ENCODE data around the gene PGM1.

The PGM1 gene

DNA sequence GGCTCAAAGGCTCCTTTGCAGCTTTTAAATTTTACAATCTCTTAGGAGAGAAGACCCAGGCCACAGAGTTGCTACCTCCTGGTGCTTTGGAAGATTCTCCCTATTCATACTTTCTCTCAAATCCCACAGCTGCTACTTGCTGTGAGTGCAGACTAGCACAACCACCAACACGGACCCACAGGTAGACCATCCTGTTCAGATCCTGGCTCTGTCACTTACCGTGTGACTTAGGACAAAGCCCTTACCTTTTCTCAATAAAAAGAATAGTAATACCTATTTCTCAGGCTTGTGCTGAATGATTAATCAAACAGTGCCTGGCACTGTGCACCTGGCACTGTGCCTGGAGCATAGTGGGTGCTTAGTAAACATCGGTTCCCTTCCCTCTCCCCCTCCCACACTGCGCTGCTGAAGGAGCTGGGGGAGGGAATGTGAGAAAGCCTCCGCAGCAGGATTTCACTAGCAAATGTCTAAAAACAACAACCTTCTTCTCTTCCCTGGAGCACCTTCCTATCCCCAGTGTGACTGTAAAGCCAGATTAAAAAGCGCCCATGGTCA is 81.7 kb downstream of the PGM1 start:
- no peak overlapping the region for H3K9ac ChIP-seq (ENCODE audit: low read length)
- H3K4me3 ChIP-seq (ENCODE audit: low read length): no peak overlapping the region

DNA sequence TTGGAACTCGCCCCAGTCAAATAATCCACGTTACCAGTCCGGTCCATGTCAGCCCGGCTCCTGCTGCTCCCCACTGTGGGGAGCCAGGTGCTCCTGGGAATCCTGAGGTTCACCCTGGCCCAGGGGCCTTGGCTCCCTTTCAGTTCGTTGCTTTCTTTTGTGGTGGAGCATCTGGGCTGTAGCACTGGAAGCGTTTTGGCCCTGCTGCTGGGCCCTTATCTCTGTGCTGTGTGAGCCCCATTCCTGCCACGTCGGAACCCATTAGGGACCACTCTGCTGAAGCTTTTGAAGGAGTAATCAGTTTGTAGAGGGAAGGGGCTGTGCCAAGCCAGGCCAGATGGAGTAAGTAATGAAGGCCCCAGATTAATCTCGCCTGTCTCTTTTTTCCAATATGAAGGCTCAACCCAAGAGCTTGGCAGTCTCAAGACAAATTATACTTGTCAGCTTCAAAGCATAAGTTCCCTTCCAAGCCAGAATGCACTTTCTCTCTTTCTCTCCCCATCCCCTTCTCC is 82.3 kb downstream of the PGM1 start:
- Histone ChIP-seq H3K4me3 (ENCODE audit: low read length) (no peak overlapping the region), H3K9me3 (ENCODE audit: control insufficient read depth, low read length) (no peaks in the 10 kb centered on the region), H3K36me3 (ENCODE audit: control insufficient read depth, insufficient read depth, low read length) (no peaks in the 10 kb centered on the region), H3K27me3 (ENCODE audit: control insufficient read depth, insufficient read depth, low read length) (no peaks in the 10 kb centered on the region), H3K4me1 (ENCODE audit: control insufficient read depth, insufficient read depth, low read length) (peaks cover 16% of the 10 kb centered on the region), H3K9ac (ENCODE audit: low read length) (no peak overlapping the region)

More for the DNA sequence above, 81.7 kb downstream of the PGM1 start:
- Histone ChIP-seq H3K4me1 (ENCODE audit: control insufficient read depth, insufficient read depth, low read length) (peaks cover 21% of the 10 kb centered on the region), H3K9me3 (ENCODE audit: control insufficient read depth, low read length) (no peaks in the 10 kb centered on the region), H3K27me3 (ENCODE audit: control insufficient read depth, insufficient read depth, low read length) (no peaks in the 10 kb centered on the region), H3K36me3 (ENCODE audit: control insufficient read depth, insufficient read depth, low read length) (no peaks in the 10 kb centered on the region)

DNA sequence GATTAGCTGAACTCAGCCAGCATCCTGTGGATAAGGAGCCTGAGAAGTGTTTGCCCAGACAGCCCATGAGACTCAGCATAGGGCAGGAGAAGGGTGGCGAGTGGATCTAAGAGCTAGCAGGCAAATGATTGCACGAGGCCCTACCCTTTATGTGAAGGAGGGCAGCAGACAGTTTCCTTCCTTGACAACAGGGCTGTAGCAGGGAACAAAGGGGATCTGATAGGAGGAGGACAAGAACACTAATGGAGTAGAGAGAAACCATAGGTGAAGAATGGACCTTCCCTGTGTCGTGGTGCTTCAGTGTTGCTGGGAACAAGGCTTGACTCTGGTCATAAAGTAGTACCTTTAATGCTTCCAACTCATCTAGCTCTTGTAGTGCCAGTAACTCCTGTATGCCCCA is 84.3 kb downstream of the PGM1 start:
- H3K27me3 ChIP-seq (ENCODE audit: control insufficient read depth, insufficient read depth, low read length): no peaks in the 10 kb centered on the region

DNA sequence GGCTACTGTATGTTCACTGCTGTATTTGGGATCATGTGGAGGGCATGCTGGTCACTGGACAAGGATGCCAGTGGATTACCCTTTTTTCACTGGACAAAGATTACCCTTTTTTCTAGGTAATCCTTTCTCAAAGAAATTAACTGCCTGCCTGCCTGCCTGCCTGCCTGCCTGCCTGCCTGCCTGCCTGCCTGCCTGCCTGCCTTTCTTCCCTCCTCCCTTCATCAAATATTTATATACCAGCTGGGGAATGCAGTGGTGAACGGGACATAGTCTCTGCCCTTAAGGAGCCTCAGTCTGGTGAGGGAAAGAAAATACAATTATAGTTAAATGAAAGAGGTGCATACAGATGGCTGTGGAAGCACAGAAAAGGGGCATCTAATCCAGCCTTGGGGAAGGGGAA is 85.0 kb downstream of the PGM1 start:
- peaks cover 16% of the 10 kb centered on the region for H3K4me1 ChIP-seq (ENCODE audit: control insufficient read depth, insufficient read depth, low read length)
- no peak overlapping the region for H3K9ac ChIP-seq (ENCODE audit: low read length)
- no peaks in the 10 kb centered on the region for H3K9me3 ChIP-seq (ENCODE audit: control insufficient read depth, low read length)
- no peaks in the 10 kb centered on the region for H3K27me3 ChIP-seq (ENCODE audit: control insufficient read depth, insufficient read depth, low read length)
- H3K4me3 ChIP-seq (ENCODE audit: low read length): no peak overlapping the region
- no peaks in the 10 kb centered on the region for H3K36me3 ChIP-seq (ENCODE audit: control insufficient read depth, insufficient read depth, low read length)

More for the DNA sequence above, 84.3 kb downstream of the PGM1 start:
- Histone ChIP-seq H3K9ac (ENCODE audit: low read length) (no peak overlapping the region), H3K4me3 (ENCODE audit: low read length) (no peak overlapping the region), H3K9me3 (ENCODE audit: control insufficient read depth, low read length) (no peaks in the 10 kb centered on the region), H3K36me3 (ENCODE audit: control insufficient read depth, insufficient read depth, low read length) (no peaks in the 10 kb centered on the region), H3K4me1 (ENCODE audit: control insufficient read depth, insufficient read depth, low read length) (peaks cover 16% of the 10 kb centered on the region)

DNA sequence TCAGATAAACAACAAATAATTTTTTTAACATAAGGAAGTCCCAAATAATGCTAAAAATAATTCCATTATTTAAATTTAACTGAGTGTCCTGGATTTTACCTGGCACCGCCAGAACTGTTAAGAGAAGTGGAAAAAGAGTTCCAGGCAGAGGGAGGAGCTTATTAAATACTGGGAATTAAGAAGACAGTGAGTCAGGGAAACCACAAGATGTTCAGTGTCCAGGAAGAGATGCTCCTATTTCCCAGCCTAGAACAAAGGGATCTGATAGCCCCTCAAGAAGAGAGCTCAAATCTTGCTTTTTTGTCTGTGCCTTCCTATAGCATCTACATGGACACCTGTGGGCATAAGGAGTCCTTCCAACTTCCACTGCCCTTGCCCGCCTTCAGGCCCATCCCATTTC is 85.9 kb downstream of the PGM1 start:
- Histone ChIP-seq H3K4me1 (ENCODE audit: control insufficient read depth, insufficient read depth, low read length) (peaks cover 16% of the 10 kb centered on the region), H3K9me3 (ENCODE audit: control insufficient read depth, low read length) (no peaks in the 10 kb centered on the region), H3K27me3 (ENCODE audit: control insufficient read depth, insufficient read depth, low read length) (no peaks in the 10 kb centered on the region), H3K36me3 (ENCODE audit: control insufficient read depth, insufficient read depth, low read length) (no peaks in the 10 kb centered on the region), H3K4me3 (ENCODE audit: low read length) (no peak overlapping the region), H3K9ac (ENCODE audit: low read length) (no peak overlapping the region)

DNA sequence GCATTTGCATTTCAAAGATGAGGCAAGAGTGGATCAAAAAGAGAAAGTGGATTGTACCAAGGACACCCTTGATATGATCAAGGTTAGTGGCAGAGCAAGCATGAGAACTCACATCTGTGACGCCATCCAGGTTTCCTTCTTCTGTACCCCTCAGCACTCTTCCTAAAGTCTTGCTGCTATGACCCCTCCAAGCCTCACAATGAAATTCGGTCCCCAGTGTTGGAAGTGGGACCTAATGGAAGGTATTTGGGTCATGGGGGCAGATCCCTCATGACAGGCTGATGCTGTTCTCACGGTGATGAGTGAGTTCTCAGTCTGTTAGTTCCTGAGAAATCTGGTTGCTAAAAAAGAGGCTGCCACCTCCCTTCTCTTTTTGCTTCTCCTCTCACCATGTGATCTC is 86.4 kb downstream of the PGM1 start:
- Histone ChIP-seq H3K27me3 (ENCODE audit: control insufficient read depth, insufficient read depth, low read length) (no peaks in the 10 kb centered on the region), H3K4me1 (ENCODE audit: control insufficient read depth, insufficient read depth, low read length) (peaks cover 11% of the 10 kb centered on the region), H3K9me3 (ENCODE audit: control insufficient read depth, low read length) (no peaks in the 10 kb centered on the region), H3K4me3 (ENCODE audit: low read length) (no peak overlapping the region), H3K9ac (ENCODE audit: low read length) (no peak overlapping the region), H3K36me3 (ENCODE audit: control insufficient read depth, insufficient read depth, low read length) (no peaks in the 10 kb centered on the region)

DNA sequence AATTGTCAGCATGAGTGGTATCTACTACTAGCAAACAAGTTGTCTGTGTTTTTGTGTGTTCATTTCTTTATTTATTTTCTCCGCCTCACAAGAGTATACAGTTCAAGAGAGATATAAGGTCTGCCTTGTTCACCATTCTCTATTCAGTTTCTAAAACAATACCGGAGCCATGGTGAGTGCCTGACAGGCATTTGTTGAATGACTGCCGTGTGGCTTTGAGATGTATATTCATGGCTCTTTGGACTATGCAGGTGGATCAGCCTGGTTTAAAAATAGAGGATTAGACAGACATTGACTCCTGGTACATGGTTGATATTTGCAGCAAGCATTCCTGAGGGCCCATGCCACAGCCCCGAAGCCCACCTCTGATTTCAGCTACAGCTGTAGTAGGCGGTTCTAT is 89.7 kb downstream of the PGM1 start:
- no peaks in the 10 kb centered on the region for H3K36me3 ChIP-seq (ENCODE audit: control insufficient read depth, insufficient read depth, low read length)
- no peaks in the 10 kb centered on the region for H3K9me3 ChIP-seq (ENCODE audit: control insufficient read depth, low read length)

DNA sequence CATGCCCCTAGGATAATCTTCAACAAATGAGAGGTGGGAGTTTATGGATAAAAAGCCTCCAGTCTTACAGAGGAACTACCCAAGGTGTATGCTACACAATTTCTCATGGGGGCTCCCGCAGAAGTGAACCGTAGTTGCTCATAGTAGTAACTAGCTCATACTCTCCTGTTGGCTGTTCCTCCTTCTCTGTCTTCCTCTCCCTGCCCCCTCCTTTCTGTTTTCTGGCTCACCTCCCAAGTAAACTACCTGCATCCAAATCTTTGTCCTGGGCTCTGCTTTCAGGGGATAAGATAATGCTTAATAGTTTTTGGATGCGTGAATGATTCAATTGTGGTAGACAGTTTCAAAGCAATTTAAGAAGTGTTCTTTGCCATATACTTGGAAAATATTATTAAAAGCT is 90.5 kb downstream of the PGM1 start:
- Histone ChIP-seq H3K27me3 (ENCODE audit: control insufficient read depth, insufficient read depth, low read length) (no peaks in the 10 kb centered on the region), H3K9ac (ENCODE audit: low read length) (no peak overlapping the region), H3K4me3 (ENCODE audit: low read length) (no peak overlapping the region)

More for the DNA sequence above, 89.7 kb downstream of the PGM1 start:
- no peaks in the 10 kb centered on the region for H3K27me3 ChIP-seq (ENCODE audit: control insufficient read depth, insufficient read depth, low read length)
- H3K9ac ChIP-seq (ENCODE audit: low read length): no peak overlapping the region
- H3K4me3 ChIP-seq (ENCODE audit: low read length): no peak overlapping the region
- no peaks in the 10 kb centered on the region for H3K4me1 ChIP-seq (ENCODE audit: control insufficient read depth, insufficient read depth, low read length)

DNA sequence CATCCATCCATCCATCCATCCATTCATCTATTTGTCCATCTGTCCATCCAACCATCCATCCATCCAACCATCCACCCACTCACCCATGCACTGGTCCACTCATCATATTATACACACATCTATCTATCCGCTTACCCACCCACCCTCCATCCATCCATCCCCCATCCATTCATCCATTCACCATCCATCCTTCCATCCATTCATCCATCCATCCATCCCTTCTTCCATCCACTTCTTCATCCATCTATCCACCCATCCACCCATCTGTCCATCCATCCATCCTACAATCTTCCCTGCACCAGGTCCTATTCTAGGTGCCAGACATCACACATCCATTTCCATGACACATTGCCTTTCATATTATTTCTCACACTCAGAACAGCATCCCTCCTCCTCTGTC is 93.5 kb downstream of the PGM1 start:
- Histone ChIP-seq H3K27me3 (ENCODE audit: control insufficient read depth, insufficient read depth, low read length) (no peaks in the 10 kb centered on the region), H3K4me1 (ENCODE audit: control insufficient read depth, insufficient read depth, low read length) (no peaks in the 10 kb centered on the region), H3K9me3 (ENCODE audit: control insufficient read depth, low read length) (no peaks in the 10 kb centered on the region), H3K9ac (ENCODE audit: low read length) (no peak overlapping the region), H3K4me3 (ENCODE audit: low read length) (no peak overlapping the region), H3K36me3 (ENCODE audit: control insufficient read depth, insufficient read depth, low read length) (no peaks in the 10 kb centered on the region)

More for the DNA sequence above, 90.5 kb downstream of the PGM1 start:
- Histone ChIP-seq H3K9me3 (ENCODE audit: control insufficient read depth, low read length) (no peaks in the 10 kb centered on the region), H3K36me3 (ENCODE audit: control insufficient read depth, insufficient read depth, low read length) (no peaks in the 10 kb centered on the region), H3K4me1 (ENCODE audit: control insufficient read depth, insufficient read depth, low read length) (no peaks in the 10 kb centered on the region)

DNA sequence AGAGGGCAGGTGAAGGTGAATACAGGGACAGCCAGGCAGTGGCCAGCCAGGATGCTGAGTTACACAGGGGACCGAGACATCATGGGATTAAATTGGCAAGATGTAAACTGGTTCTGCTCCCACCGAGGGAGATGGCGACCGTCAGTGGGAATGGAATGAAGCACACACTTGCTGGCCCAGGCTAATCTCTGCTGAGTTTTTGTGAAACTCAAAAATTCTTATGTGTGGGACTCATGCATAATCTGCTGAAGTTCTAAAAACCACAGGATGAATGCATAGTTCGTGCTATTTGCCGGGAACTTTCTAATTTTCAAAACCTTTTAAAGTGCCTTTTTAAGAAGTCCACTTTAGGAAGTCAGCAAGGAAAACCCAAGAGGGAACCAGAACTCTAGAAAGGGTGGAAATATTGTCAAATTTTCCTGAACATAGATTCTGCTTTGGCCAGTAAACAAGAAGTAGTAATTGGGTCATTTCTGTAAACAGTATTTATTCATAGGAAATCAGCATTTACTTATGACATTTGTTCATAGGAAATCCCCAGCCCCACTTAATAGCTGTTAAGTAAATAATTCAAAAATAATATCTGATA is 95.2 kb downstream of the PGM1 start:
- H3K9me3 ChIP-seq (ENCODE audit: control insufficient read depth, low read length): no peaks in the 10 kb centered on the region
- no peaks in the 10 kb centered on the region for H3K36me3 ChIP-seq (ENCODE audit: control insufficient read depth, insufficient read depth, low read length)
- no peaks in the 10 kb centered on the region for H3K4me1 ChIP-seq (ENCODE audit: control insufficient read depth, insufficient read depth, low read length)
- no peak overlapping the region for H3K4me3 ChIP-seq (ENCODE audit: low read length)
- no peak overlapping the region for H3K9ac ChIP-seq (ENCODE audit: low read length)
- H3K27me3 ChIP-seq (ENCODE audit: control insufficient read depth, insufficient read depth, low read length): no peaks in the 10 kb centered on the region

DNA sequence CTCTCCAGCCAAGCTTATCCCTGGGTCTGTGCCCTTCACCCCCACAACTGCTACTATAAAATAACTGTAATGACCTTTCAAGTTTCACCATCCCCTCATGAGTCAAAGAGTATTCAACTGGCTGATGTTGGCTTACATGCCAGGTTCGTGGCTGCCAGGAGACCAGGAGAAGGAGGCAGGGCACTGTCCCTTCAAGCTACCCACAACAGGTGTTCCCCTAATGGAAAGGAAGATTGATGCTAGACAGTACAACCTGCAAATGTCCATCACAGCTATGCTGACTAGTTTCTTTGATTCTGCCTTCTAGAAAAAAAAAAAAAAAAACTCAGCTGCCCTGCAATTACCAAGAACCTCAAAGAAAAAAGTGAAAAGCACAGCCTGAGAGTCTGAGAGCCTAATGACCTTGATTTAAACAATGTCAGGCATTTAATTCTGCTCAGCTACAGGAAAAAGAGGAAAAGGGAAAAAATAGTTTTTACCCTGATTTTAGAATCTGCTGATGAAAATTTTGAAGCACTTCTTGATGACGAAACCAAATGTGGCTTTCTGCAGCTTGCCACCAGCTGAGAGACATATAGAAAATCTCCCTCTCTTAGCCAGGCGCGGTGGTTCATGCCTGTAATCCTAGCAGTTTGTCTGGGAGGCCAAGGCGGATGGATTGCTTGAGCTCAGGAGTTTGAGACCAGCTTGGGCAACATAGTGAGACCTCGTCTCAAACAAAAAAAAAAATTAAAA is 97.9 kb downstream of the PGM1 start:
- Histone ChIP-seq H3K4me3 (ENCODE audit: low read length) (no peak overlapping the region), H3K27me3 (ENCODE audit: control insufficient read depth, insufficient read depth, low read length) (no peaks in the 10 kb centered on the region), H3K9ac (ENCODE audit: low read length) (no peak overlapping the region), H3K36me3 (ENCODE audit: control insufficient read depth, insufficient read depth, low read length) (no peaks in the 10 kb centered on the region), H3K4me1 (ENCODE audit: control insufficient read depth, insufficient read depth, low read length) (peaks cover 15% of the 10 kb centered on the region), H3K9me3 (ENCODE audit: control insufficient read depth, low read length) (no peaks in the 10 kb centered on the region)

DNA sequence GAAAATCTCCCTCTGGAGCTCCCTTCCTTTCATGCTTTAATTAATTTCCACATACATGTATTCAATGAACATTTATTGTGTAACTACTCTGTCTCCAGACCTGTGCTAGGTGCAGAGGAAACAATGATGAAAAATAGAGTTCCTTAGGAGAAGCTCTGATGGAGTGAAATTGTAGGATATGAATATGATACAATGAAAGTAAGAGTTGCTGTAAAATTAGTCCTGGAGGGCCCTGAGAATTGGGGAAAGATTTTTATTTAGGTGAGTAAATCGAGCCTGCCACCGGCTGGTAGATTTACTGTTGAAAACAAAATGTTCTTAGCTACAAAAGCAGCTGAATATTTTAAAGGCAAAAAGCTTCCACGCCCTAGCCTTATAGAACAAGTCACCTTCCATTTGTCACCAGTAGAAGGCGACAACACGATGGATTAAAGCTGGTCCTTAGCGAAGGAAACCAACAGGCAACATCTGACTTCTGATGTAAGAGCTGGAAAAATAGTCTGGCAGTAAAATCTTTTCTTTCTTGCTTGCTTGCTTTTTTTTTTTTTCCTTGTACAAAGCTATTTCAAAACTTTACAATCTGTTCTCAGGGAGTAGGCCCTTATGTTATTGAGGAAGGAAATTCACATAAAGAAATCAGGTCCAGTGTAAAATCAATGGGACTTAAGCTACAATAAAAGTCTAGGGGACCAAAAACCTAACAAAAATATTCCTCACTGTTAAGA is 98.7 kb downstream of the PGM1 start:
- Histone ChIP-seq H3K4me1 (ENCODE audit: control insufficient read depth, insufficient read depth, low read length) (peaks cover 15% of the 10 kb centered on the region), H3K36me3 (ENCODE audit: control insufficient read depth, insufficient read depth, low read length) (no peaks in the 10 kb centered on the region), H3K9ac (ENCODE audit: low read length) (no peak overlapping the region), H3K4me3 (ENCODE audit: low read length) (no peak overlapping the region), H3K9me3 (ENCODE audit: control insufficient read depth, low read length) (no peaks in the 10 kb centered on the region), H3K27me3 (ENCODE audit: control insufficient read depth, insufficient read depth, low read length) (no peaks in the 10 kb centered on the region)
